22Rv1 (cell line): ENCODE measurements around the gene COL13A1.

Source experiments
- H3K27ac ChIP-seq: fragments of 450-650 bp; 2 replicates; pipeline ENCODE4 v1.5.1; 2017
- ZFX ChIP-seq: fragments of 450-650 bp; IDR thresholded peaks from 2 replicates; pipeline ENCODE4 v1.6.1; 2017; ENCODE audit warnings: antibody characterized with exemption, borderline replicate concordance
- TF ChIP-seq, protein P1 (sequence below): fragments of 450-650 bp; IDR thresholded peaks from 2 replicates; pipeline ENCODE4 v1.5.1; 2017; ENCODE audit warnings: mild to moderate bottlenecking

The COL13A1 gene

GRCh38 chr10:69963178-69963834 is 161.6 kb downstream of the COL13A1 start:
- no peak overlapping the region for H3K27ac ChIP-seq
- TF ChIP-seq ZFX, result no peak
- TF ChIP-seq, protein P1, sequence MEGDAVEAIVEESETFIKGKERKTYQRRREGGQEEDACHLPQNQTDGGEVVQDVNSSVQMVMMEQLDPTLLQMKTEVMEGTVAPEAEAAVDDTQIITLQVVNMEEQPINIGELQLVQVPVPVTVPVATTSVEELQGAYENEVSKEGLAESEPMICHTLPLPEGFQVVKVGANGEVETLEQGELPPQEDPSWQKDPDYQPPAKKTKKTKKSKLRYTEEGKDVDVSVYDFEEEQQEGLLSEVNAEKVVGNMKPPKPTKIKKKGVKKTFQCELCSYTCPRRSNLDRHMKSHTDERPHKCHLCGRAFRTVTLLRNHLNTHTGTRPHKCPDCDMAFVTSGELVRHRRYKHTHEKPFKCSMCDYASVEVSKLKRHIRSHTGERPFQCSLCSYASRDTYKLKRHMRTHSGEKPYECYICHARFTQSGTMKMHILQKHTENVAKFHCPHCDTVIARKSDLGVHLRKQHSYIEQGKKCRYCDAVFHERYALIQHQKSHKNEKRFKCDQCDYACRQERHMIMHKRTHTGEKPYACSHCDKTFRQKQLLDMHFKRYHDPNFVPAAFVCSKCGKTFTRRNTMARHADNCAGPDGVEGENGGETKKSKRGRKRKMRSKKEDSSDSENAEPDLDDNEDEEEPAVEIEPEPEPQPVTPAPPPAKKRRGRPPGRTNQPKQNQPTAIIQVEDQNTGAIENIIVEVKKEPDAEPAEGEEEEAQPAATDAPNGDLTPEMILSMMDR, result no peak

- H3K27ac ChIP-seq, result no peak overlapping the region
- TF ChIP-seq ZFX, result no peak
- TF ChIP-seq, protein P1, result no peak
Observed at GRCh38 chr10:69963835-69964710, 162.4 kb downstream of the COL13A1 start.

DNA sequence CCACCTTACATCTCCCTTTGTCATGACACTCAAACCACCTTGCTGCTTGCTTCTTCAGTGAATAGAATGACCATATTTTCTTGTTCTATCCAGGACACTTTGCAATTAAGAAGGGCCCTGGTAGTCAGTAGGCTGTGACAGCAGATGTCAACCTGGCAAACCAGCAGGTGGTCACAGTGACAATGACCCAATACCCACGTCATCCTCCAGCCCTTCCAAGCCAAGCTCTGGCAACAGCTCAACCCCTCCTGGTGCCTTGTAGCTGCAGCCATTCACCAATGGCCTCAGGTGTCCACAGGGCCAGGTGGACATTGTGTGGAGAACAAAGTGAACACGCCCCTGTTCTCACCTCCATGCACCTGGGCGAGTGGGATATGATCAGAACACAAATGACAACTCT is 163.4 kb downstream of the COL13A1 start:
- no peak for TF ChIP-seq ZFX
- TF ChIP-seq, protein P1, result no peak
- H3K27ac ChIP-seq, result no peak overlapping the region

GRCh38 chr10:69965919-69966662 is 164.4 kb downstream of the COL13A1 start:
- H3K27ac ChIP-seq, result no peak overlapping the region
- TF ChIP-seq, protein P1, result no peak
- TF ChIP-seq ZFX, result no peak

- TF ChIP-seq, protein P1, result peak; percentile 27
- no peak for TF ChIP-seq ZFX
- H3K27ac ChIP-seq, result no peak overlapping the region
Observed at GRCh38 chr10:69968830-69969229, 167.1 kb downstream of the COL13A1 start.

GRCh38 chr10:69969977-69970376 is 168.3 kb downstream of the COL13A1 start:
- TF ChIP-seq, protein P1, result no peak
- TF ChIP-seq ZFX, result no peak
- no peak overlapping the region for H3K27ac ChIP-seq
